Measurements from ENCODE around the gene FGF14. TPM values are rescaled to one million over a fixed set of nuclear protein-coding genes. Genes with fewer than 3 reads are reported as not detected.

FGF14 gene
- total and polyA plus RNA-seq, 2 of the 4 experiments (the other 2 are of a cell fraction), result under 0.01 TPM; not detected in 1

- no peaks in the 10 kb centered on the region for H3K79me1 ChIP-seq (ENCODE audit: low read depth in 1 of 2, low read length in 2 of 2)
- no peak for ATAC-seq (ENCODE audit: low read depth)
- no peaks in the 10 kb centered on the region for H3K9me1 ChIP-seq (ENCODE audit: insufficient read depth, low read length)
- no peak overlapping the region for H3K27ac ChIP-seq (ENCODE audit: insufficient read depth, low read length)
- H3K9me3 ChIP-seq (ENCODE audit: control insufficient read depth, insufficient read depth, low read length), result no peaks in the 10 kb centered on the region
- DNase-seq, result no peak
- no peak overlapping the region for H2BK5ac ChIP-seq (ENCODE audit: low read depth, low read length, poor library complexity, severe bottlenecking)
- no peak overlapping the region for H2AK9ac ChIP-seq (replicated peaks; ENCODE audit: low read depth, low read length, poor library complexity)
- intact Hi-C loops (cut with micrococcal nuclease), result no loop called here
- H3K27me3 ChIP-seq (ENCODE audit: control insufficient read depth, insufficient read depth, low read length), result no peaks in the 10 kb centered on the region
- H2AFZ ChIP-seq (replicated peaks; ENCODE audit: low read length, poor library complexity), result no peak overlapping the region
- no peak overlapping the region for H3K18ac ChIP-seq (ENCODE audit: low read depth, low read length)
- dilution Hi-C loops (cut with HindIII; ENCODE audit: low sequenced_read_pairs, unreplicated experiment), result no loop called here
- no peak overlapping the region for H3K14ac ChIP-seq (replicated peaks; ENCODE audit: low read depth, low read length)
- H2BK20ac ChIP-seq (ENCODE audit: low read depth, low read length), result no peak overlapping the region
- in situ Hi-C loops (cut with MboI; ENCODE audit: low sequenced_read_pairs), result no loop called here
- H3K23ac ChIP-seq (ENCODE audit: low read depth, low read length), result no peak overlapping the region
- WGBS, 2 experiments (ENCODE audit: extremely low coverage in 2 of 2, insufficient read length in 1 of 2), result no CpG with 5 or more reads among the region's 3 CpGs
- no peak overlapping the region for H3K4ac ChIP-seq (ENCODE audit: low read depth, low read length)
- no peaks in the 10 kb centered on the region for H3K4me1 ChIP-seq (ENCODE audit: control insufficient read depth, insufficient read depth, low read length)
- no peak for TF ChIP-seq ELK1 (IDR thresholded peaks at IDR 0.05; ENCODE audit: borderline replicate concordance, low read depth, low read length)
- no peak for TF ChIP-seq RAD21 (IDR thresholded peaks at IDR 0.05; ENCODE audit: low read length)
- TF ChIP-seq CEBPB (IDR thresholded peaks at IDR 0.05; ENCODE audit: low read depth, low read length), result no peak
- no peak for TF ChIP-seq MAFK (IDR thresholded peaks at IDR 0.05; ENCODE audit: low read depth, low read length)
- no peak for TF ChIP-seq USF2 (IDR thresholded peaks at IDR 0.05; ENCODE audit: low read depth, low read length)
- no peak for TF ChIP-seq FOS (IDR thresholded peaks at IDR 0.05; ENCODE audit: low read depth, low read length)
- no peak for TF ChIP-seq MAZ (IDR thresholded peaks at IDR 0.05; ENCODE audit: borderline replicate concordance, low read depth, low read length)
- TF ChIP-seq CTCF (conservative IDR thresholded peaks at IDR 0.05; ENCODE audit: low read depth, low read length), result no peak
- no peak for TF ChIP-seq MXI1 (IDR thresholded peaks at IDR 0.05; ENCODE audit: borderline replicate concordance, low read depth, low read length)
- no peak for TF ChIP-seq RCOR1 (IDR thresholded peaks at IDR 0.05; ENCODE audit: insufficient replicate concordance, low read length)
- no peak for TF ChIP-seq POLR2A (IDR thresholded peaks at IDR 0.05; ENCODE audit: low read depth, low read length)
- no peak for TF ChIP-seq SMC3 (IDR thresholded peaks at IDR 0.05; ENCODE audit: low read depth, low read length)
- TF ChIP-seq RFX5 (IDR thresholded peaks at IDR 0.05; ENCODE audit: low read depth, low read length), result no peak
- no peak for TF ChIP-seq NFE2L2 (IDR thresholded peaks at IDR 0.05; ENCODE audit: low read depth, low read length)
- no peak for TF ChIP-seq BHLHE40 (IDR thresholded peaks at IDR 0.05; ENCODE audit: low read depth, low read length)
- no peak for TF ChIP-seq CHD1 (IDR thresholded peaks at IDR 0.05; ENCODE audit: low read depth, low read length)
- H4K20me1 ChIP-seq (ENCODE audit: insufficient read depth, low read length), result no peaks in the 10 kb centered on the region
- no peak overlapping the region for H4K91ac ChIP-seq (ENCODE audit: insufficient read depth, low read depth, low read length)
- no peak overlapping the region for H3K9ac ChIP-seq (ENCODE audit: low read depth, low read length)
- POLR2A ChIA-PET (ENCODE audit: unreplicated experiment), result no interaction called here
- H3K36me3 ChIP-seq (ENCODE audit: control insufficient read depth, insufficient read depth, low read length), result no peaks in the 10 kb centered on the region
- H3K4me3 ChIP-seq (ENCODE audit: insufficient read depth, low read depth, low read length), result no peak overlapping the region
- H3K4me2 ChIP-seq (ENCODE audit: low read depth, low read length), result no peak overlapping the region
- no peak overlapping the region for H2BK15ac ChIP-seq (ENCODE audit: low read depth, low read length)
- no TSS peak for BruUV-seq (replicated peaks)
- H4K5ac ChIP-seq (ENCODE audit: low read depth, low read length), result no peak overlapping the region
- H2AK5ac ChIP-seq (ENCODE audit: low read depth, low read length), result no peak overlapping the region
- no peak overlapping the region for H2BK120ac ChIP-seq (ENCODE audit: low read depth, low read length)
- CTCF ChIA-PET, result no interaction called here
- no peak overlapping the region for H3K56ac ChIP-seq (ENCODE audit: extremely low read depth, insufficient read depth, low read length)
- no peak overlapping the region for H4K8ac ChIP-seq (ENCODE audit: low read depth in 2 of 2, low read length in 2 of 2)
These were observed 157.1 kb downstream of the FGF14 start for GRCh38 chr13:102244607-102245227.

Data from IMR-90 (cell line).